ENCODE data around the gene MAST4.
"Not testable (repeated sequence)": the region's sequence is repeated elsewhere in the genome, so short reads cannot be mapped to it uniquely, and the experiment has no call there.

Gene MAST4

DNA sequence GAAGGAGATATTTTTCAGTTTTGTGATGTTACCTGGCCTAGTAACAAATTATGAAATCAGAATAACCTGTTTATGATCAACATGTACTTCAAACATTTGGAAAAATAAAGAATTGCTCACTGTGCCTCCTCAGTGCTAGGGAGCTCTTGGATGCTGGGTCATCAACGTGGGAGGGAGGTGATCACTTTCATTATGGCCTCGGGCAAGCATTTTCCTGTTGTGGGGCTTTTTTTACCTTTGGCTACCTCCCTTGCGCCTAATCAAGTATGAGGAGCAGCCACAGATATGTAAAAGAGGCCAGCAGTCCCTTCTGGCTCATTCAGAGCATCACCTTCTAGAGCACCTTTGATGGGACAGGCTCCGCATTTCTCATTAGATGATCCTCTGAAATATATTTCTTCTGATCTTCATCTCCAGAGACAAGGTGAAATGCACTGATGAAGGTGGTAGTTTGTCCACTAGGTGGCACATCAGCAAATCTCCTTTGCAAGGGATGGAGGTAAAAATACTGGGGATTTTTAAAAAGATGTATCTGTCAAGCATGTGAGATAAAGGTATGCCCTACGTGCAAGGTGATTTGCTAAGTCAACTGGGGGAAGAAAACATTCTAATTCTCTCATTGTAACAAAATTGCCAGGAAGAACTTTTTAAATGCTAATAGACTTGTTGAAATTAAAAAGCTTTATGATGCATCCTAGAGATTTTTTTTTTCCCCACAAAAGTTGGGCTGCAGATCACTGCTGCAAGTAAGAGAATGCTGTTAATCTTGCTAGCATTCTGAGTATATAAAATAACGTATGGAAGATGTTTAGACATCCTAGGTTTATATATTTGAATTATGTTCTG lies 218.2 kb downstream of the MAST4 start:
- DNase-seq: peak; percentile 30 to 32

GRCh38 chr5:66818304-66818934 lies 222.2 kb downstream of the MAST4 start:
- no peak for DNase-seq

GRCh38 chr5:66818935-66819328 lies 222.7 kb downstream of the MAST4 start:
- DNase-seq: no peak

GRCh38 chr5:66820630-66821207 lies 224.5 kb downstream of the MAST4 start:
- no peak for DNase-seq

- DNase-seq: no peak
These were observed 225.7 kb downstream of the MAST4 start for GRCh38 chr5:66821688-66822429.

- not testable (repeated sequence) for DNase-seq
These were observed 226.7 kb downstream of the MAST4 start for GRCh38 chr5:66822906-66823305.

GRCh38 chr5:66824476-66824875 lies 228.3 kb downstream of the MAST4 start:
- no peak for DNase-seq

GRCh38 chr5:66826263-66826662 lies 230.1 kb downstream of the MAST4 start:
- no peak for DNase-seq

DNA sequence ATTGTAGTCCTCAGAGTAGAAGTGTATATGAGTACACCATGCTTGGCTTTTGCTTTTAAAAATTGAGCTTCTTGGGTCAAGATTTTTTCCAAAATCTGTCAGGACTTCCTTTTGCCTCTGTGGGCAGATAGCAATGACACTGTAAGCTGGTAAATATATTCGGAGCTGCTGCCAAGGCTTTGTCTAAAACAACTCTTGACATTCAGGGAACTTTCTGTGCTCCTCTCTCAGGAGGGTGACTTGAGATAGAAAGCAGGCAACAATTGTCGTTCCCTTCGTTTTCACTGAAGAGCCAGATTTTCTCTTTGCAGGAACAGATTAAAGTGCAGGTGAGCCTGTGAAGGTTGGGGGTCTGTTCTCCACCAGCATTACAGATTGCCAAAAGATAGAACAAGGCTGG lies 230.5 kb downstream of the MAST4 start:
- DNase-seq: no peak

DNA sequence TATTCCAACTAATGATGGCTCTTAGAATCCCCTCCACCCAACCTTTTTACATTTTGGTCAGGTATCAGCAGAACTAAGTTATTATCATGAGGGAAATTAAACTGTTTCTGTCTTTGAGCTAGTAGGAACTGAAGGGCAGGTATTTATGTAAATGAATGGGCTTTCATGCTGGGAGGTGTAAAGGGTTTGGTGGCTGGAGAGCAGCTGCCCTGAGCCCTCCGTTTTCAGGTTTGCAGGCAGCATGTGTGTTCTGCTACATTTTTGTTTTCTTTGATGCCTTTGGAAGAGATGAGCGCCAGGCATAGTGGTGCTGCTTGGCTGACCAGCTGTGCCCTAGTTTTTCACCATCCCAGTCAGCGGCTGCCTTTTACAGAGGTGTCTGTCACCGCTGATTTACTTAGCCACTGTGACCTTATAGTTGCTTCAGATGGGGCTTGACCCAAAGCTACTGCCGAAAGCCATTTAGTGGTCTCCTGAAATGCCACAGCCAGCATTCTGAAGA lies 231.9 kb downstream of the MAST4 start:
- DNase-seq: no peak

DNA sequence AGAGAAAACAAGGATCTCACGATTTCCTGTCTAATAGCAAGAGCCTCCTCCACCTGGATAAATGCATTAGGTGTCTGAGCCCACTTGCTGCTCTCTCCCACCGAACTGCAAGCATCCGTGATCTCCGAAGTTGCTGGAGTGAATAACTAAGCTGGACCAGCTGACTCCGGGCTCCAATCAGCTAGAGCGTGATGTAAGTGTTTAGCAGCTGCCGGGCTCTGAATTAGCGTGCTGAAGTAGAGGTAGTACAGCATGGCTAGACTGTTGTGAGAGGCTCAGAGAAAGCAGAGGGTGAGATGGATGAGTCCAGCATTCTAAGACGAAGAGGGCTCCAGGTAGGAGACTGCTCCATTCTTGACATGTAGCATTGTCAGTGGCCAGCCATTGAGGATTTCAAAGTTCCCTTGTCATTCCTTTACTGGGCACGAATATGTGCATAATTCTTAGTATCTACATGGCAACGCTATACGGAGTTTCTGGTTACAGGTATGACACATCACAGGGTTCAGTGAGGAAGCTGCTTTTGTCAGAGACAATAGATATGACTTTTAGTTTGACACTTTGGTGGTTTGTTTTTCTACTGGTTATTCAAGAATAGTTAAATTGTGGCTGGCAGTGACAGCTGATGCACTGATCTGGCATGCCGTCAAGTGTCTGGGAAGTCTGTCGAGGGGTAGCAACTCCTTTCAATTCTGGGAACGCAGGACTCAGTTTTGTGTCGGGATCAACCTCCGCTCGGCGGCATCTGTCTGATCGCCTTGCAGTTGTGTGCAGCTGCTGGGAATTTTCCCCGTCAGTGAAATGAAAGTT lies 232.6 kb downstream of the MAST4 start:
- no peak for DNase-seq

GRCh38 chr5:66829358-66829674 lies 233.1 kb downstream of the MAST4 start:
- DNase-seq: no peak

GRCh38 chr5:66829826-66830225 lies 233.6 kb downstream of the MAST4 start:
- no peak for DNase-seq

DNA sequence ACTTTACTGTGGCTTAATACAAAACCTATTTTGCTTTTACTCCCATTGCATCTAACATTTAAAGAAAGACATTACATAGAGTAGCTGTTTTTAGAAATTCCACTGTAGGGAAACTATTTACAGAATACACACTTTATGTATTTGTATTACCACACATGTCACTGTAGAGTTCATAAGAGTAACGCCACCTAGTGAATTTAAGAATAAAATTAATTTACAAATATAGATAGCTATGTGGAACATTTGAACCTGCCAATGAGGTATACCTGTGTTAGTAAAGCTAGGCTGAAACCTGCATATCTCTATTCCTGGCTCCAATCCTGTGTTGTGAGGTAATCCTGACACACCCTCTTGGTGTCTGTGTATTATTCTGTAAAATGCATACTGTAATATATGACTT lies 234.4 kb downstream of the MAST4 start:
- no peak for DNase-seq

DNA sequence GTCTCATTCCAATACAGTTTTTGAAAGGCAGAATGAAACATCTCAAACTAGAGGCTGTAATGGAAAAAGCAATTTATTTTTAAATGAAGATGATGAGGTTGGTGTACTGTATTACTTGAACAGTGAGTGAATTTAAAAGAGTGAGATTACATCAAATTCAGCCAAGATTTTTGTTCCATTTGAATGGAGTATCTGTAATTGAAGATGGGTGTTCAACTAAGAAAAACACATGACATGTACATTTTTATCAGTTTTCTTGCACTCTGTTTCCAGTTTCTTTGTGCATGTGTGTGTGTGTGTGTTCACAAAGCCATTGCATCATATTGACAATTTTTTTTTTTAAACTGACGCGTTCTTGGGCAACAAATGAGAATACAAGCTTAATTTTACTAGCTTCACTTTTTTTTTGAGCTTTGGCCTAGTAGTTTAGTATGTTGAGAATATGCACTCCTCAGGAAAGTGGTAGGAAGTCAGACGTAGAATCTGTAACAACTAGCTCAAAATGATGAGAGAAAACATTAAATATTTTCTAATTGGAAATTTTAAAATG lies 243.5 kb downstream of the MAST4 start:
- no peak for DNase-seq

GRCh38 chr5:66840511-66841013 lies 244.4 kb downstream of the MAST4 start:
- DNase-seq: no peak

DNA sequence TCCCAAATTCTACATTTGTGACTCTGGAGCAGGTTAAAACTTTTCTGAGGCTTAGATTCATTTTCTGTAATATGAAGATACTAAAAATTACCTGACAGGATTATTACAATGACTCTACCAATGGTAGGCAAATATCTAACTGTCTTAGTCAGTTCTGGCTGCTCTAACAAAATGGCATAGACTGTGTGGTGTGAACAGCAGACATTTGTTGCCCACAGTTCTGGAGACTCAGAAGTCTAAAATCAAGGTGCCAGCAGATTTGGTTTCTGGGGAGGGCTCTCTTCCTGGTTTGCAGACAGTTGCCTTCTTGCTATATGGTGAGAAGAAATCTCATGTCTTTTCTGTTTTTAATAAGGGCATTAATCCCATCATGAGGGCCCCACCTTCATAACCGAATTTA lies 245.1 kb downstream of the MAST4 start:
- no peak for DNase-seq

DNA sequence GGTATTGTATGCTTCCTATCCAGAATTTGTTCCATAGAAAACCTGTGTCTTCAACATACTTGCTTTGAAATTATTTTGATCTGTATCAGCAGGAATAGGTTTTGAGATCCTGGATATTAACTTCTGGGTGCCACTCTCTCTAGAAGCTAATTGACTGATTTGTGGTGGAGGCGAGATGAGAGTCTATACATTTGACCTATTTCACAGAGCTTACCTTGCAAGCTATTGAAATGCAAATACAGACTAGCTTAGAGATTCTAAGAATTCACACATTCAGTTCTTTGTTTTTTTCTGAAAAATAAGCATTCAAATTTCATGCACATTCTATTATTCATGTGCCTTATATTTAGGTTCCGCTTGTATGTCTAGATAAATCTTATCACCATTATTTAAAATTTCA lies 246.3 kb downstream of the MAST4 start:
- DNase-seq: no peak

- DNase-seq: no peak
These were observed 246.9 kb downstream of the MAST4 start for GRCh38 chr5:66843065-66843464.

DNA sequence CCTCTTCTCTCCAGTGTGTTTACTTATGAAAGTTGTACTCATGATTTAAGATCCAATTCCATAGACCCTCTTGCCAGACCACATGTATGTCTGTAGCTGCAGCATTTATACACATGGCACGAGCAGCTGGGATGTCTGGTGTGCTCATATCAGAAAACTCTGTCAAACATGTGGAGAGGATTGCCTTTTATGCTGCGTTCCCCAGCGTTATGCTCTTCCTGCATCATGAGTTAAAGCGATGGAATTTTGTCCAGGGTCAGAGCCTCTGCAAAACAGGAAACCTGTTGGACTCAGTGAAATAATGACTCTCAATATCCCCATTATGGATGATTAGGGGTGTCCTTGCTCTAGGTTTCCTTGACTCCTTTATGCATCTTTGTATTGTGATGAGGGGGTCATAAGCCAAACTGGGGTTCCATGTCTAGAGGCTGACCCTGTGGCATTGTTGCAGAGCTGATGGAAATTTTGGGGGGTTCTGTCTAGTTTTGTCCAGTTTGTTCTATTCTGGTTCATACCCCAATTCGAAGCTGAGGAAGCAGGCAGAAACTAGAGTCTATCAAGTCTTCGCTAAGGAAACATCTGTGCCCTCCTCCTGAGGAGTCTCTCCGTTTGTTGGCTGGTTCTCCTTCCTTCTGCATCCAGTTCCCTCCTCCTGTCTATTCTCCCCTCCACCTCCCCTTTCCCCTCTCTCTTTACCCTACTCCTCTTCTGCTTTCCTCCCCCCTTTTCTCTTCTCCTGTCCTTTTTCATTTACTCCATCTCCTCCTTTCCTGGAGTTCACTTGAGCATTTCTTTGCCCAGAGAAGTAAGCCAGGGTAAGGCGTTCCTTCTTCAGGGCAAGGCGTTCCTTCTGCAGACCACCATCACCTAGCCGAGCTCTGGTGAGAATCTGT lies 252.8 kb downstream of the MAST4 start:
- DNase-seq: no peak

- DNase-seq: no peak
These were observed 253.6 kb downstream of the MAST4 start for GRCh38 chr5:66849803-66850202.

Measured in NCI-H2081 (cell line).